Muscle of leg (tissue), 16 donors: ENCODE data around the gene RTP1. TPM values are rescaled to one million over a fixed set of nuclear protein-coding genes. Genes with fewer than 3 reads are reported as not detected.
A peak's percentile ranks its signal among the peaks of the same experiment; 100 is the strongest.
"Not testable (repeated sequence)": the region's sequence is repeated elsewhere in the genome, so short reads cannot be mapped to it uniquely, and the experiment has no call there.

Experiments
- DNase-seq: peaks from one replicate; pipeline ENCODE4 v3.0.0; 2013
- H3K27ac ChIP-seq: one replicate; pipeline ENCODE4 v1.5.1; 2013; ENCODE audit warnings: mild to moderate bottlenecking, low read length, control low read depth
- H3K27me3 ChIP-seq: one replicate; pipeline ENCODE4 v1.6.1; 2013; ENCODE audit warnings: low read length; ENCODE audit not compliant: control insufficient read depth, insufficient read depth
- H3K36me3 ChIP-seq: one replicate; pipeline ENCODE4 v1.6.1; 2013; ENCODE audit warnings: low read length; ENCODE audit not compliant: control insufficient read depth, insufficient read depth
- H3K4me1 ChIP-seq: one replicate; pipeline ENCODE4 v1.6.1; 2013; ENCODE audit warnings: low read length; ENCODE audit not compliant: control insufficient read depth, insufficient read depth
- H3K4me3 ChIP-seq: one replicate; pipeline ENCODE4 v1.5.1; 2013; ENCODE audit warnings: low read length, control low read depth
- H3K9me3 ChIP-seq: replicated peaks from 2 replicates; pipeline ENCODE4 v1.6.1; 2013; ENCODE audit warnings: low read depth, low read length; ENCODE audit not compliant: control insufficient read depth
- WGBS: methylation state at CpG from one replicate; pipeline ENCODE4 v1.1.5; 2013; ENCODE audit warnings: missing lambda C conversion rate; ENCODE audit not compliant: insufficient coverage; 5-methylcytosine and 5-hydroxymethylcytosine counted together
- long read RNA-seq, 11 donors: transcript quantifications; one replicate each; lab custom pipeline, GENCODE V29; 2026
- polyA plus RNA-seq, 8 donors: library from polyadenylated mRNA; unstranded; fragments of 120-200 nt; gene quantifications; one replicate each; pipeline versions ENCODE4 v1.2.1 to v1.2.3, GENCODE V29; 2013; ENCODE audit warnings: inconsistent platforms in 1 of 8, low replicate concordance in 1 of 8; ENCODE audit not compliant: insufficient read length in 8 of 8, insufficient read depth in 1 of 8
- total RNA-seq: library from RNA; stranded (reverse); fragments of 120-200 nt; gene quantifications from one replicate; pipeline ENCODE4 v1.2.4, GENCODE V29; 2013

Gene RTP1, protein sequence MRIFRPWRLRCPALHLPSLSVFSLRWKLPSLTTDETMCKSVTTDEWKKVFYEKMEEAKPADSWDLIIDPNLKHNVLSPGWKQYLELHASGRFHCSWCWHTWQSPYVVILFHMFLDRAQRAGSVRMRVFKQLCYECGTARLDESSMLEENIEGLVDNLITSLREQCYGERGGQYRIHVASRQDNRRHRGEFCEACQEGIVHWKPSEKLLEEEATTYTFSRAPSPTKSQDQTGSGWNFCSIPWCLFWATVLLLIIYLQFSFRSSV
- total RNA-seq (0.04 TPM), polyA plus RNA-seq (under 1 TPM in 3 of 8 donors, not detected in 5; 0.14 to 0.45 (median 0.21) TPM)
- long read RNA-seq, donor 1 = 0 reads
- long read RNA-seq, donor 2 = 0 reads
- long read RNA-seq, donor 3 = 0 reads
- long read RNA-seq, donor 4 = 0 reads
- long read RNA-seq, donor 5 = 0 reads
- long read RNA-seq, donor 6 = 0 reads
- long read RNA-seq, donor 7 = 0 reads
- long read RNA-seq, donor 8 = 0 reads
- long read RNA-seq, donor 9 = 0 reads
- long read RNA-seq, donor 10 = 0 reads
- long read RNA-seq, donor 11 = 0 reads

DNA sequence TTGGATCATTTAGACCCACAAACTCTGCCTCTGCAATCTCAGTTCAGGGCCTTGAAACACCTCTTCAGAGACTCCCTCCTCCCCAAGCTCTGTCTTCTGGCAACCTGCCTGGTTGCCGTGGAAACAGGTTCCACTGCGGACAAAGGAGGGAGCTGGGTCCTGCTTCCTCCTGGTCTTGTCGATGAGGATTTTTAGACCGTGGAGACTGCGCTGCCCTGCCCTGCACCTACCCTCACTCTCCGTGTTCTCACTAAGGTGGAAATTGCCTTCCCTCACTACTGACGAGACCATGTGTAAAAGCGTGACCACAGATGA, at the start of gene RTP1:
Gene RTP1 (plus strand): TSS at position 152 of the 315 bp plus-strand sequence. CDS start 30 bp downstream, at position 182.
- Histone ChIP-seq H3K4me1 (no peaks in the 10 kb centered on the region), H3K9me3 (no peaks in the 10 kb centered on the region), H3K27me3 (peaks cover 6% of the 10 kb centered on the region), H3K36me3 (no peaks in the 10 kb centered on the region), H3K27ac (no peak within 1 kb of the TSS), H3K4me3 (no peak within 1 kb of the TSS)
- DNase-seq = no peak
- 31% methylated on average over 2 of the region's 8 CpGs for WGBS

- Histone ChIP-seq H3K4me1 (no peaks in the 10 kb centered on the region), H3K27ac (no peak overlapping the region), H3K9me3 (peaks cover under 1% of the 10 kb centered on the region), H3K36me3 (no peaks in the 10 kb centered on the region), H3K4me3 (no peak overlapping the region), H3K27me3 (peaks cover 3% of the 10 kb centered on the region)
- no peak for DNase-seq
- WGBS = 90% methylated on average over 7 of the region's 7 CpGs
Observed at GRCh38 chr3:187150186-187150585, 47.1 kb upstream of the RTP1 start.

DNA sequence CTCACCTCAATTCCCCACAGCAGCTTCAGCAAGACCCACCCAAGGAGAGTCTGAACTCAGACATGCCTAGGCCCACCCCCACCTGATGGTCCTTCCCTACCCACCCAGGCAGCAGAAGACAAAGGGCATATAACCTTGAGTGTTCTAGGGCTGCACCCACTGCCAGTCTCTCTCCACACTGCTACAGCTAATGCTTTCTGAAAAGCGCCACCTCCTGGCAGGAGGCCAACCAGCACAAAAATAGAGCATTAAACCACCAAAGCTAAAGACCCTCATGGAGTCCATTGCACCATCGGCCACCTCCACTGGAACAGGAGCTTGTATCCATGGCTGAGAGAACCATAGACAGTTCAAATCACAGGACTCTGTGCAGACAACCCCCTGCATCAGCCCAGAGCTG, 46.7 kb upstream of the RTP1 start:
- no peak overlapping the region for H3K27ac ChIP-seq
- H3K27me3 ChIP-seq = peaks cover 2% of the 10 kb centered on the region
- H3K9me3 ChIP-seq = no peaks in the 10 kb centered on the region
- no peak overlapping the region for H3K4me3 ChIP-seq
- H3K36me3 ChIP-seq = no peaks in the 10 kb centered on the region
- H3K4me1 ChIP-seq = no peaks in the 10 kb centered on the region
- 85% methylated on average over 2 of the region's 2 CpGs for WGBS
- no peak for DNase-seq

DNA sequence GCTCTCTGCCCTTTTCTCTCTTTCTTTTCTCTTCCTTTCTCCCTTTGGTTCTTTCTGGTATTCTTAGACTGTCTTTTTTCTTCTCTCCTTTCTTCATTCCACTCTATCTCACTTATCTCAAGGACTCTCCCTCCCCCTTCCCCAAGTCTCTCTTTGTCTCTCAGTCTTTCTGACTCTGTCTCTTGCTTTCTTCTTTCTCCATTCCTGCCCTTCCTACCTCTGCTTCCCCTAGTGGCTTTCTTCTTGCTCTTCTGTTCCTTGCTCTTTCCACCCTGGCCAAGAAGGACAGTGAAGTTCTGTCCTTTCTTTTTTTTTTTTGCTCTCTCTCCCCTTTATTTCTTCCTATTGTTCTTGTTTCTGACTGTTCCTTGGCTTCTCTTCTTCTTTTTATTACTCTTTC, 35.7 kb upstream of the RTP1 start:
- H3K36me3 ChIP-seq = no peaks in the 10 kb centered on the region
- no peak for DNase-seq
- H3K9me3 ChIP-seq = peaks cover 8% of the 10 kb centered on the region
- H3K27me3 ChIP-seq = no peaks in the 10 kb centered on the region
- H3K27ac ChIP-seq = no peak overlapping the region
- no peaks in the 10 kb centered on the region for H3K4me1 ChIP-seq
- H3K4me3 ChIP-seq = no peak overlapping the region

DNA sequence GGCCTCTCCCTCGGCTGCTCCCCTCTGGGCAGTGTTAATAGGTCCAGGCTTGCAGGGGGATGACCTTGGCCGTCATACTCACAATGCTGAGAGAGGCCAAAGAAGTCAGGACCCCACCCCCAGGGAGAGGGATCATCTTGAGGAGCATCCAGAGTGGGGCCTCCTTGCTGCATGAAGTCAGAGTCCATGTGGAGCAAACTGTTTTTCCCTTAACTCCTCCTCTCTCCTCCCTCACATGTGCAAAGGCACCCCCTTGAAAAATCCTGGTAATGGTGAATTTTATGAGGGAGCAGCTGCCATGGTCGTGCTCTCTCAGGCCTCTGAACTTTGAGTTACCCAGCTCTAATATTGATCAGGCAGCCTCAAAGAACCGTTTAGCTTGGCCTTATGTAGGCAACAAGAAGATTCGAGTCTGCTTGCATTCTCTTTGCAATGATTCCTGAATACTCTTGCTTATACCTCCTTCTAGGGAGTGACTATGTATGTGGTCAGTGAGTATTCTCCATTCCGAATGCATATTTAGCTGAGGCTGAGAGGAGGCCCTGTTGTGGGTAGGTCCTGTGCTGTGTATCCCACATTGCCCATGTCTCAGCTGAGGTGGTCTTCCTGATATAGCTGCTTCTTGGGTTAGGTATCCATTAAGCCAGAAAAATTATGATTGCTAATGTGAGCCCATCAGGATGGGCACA, 34.9 kb upstream of the RTP1 start:
- 64% methylated on average over 4 of the region's 6 CpGs for WGBS
- H3K36me3 ChIP-seq = no peaks in the 10 kb centered on the region

GRCh38 chr3:187165144-187165543, 32.1 kb upstream of the RTP1 start:
- H3K36me3 ChIP-seq = no peaks in the 10 kb centered on the region
- no peaks in the 10 kb centered on the region for H3K4me1 ChIP-seq
- H3K27me3 ChIP-seq = no peaks in the 10 kb centered on the region
- no peak overlapping the region for H3K27ac ChIP-seq
- WGBS = no CpG with 5 or more reads among the region's 3 CpGs
- peak; percentile 74 for DNase-seq
- H3K9me3 ChIP-seq = no peaks in the 10 kb centered on the region
- no peak overlapping the region for H3K4me3 ChIP-seq

More for the DNA sequence above, 34.9 kb upstream of the RTP1 start:
- DNase-seq = no peak
- H3K4me3 ChIP-seq = no peak overlapping the region
- peaks cover 8% of the 10 kb centered on the region for H3K9me3 ChIP-seq
- no peaks in the 10 kb centered on the region for H3K27me3 ChIP-seq
- no peaks in the 10 kb centered on the region for H3K4me1 ChIP-seq
- H3K27ac ChIP-seq = no peak overlapping the region

DNA sequence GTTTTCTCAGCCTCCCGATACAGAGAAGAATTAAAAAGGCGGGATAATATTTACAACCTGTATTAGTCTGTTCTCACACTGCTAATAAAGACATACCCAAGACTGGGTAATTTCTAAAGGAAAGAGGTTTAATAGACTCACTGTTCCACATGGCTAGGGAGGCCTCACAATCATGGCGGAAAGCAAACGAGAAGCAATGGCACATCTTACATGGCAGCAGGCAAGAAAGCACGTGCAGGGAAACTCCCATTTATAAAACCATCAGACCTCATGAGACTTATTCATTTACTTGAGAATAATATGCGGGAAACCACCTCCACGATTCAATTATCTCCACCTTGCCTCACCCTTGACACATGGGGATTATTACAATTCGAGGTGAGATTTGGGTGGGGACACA, 30.5 kb upstream of the RTP1 start:
- WGBS = no CpG with 5 or more reads among the region's 8 CpGs
- H3K27me3 ChIP-seq = no peaks in the 10 kb centered on the region
- no peak overlapping the region for H3K4me3 ChIP-seq
- H3K27ac ChIP-seq = no peak overlapping the region
- H3K9me3 ChIP-seq = no peaks in the 10 kb centered on the region
- H3K4me1 ChIP-seq = no peaks in the 10 kb centered on the region
- H3K36me3 ChIP-seq = no peaks in the 10 kb centered on the region
- DNase-seq = no peak

GRCh38 chr3:187167777-187168176, 29.5 kb upstream of the RTP1 start:
- DNase-seq = no peak
- Histone ChIP-seq H3K27ac (no peak overlapping the region), H3K36me3 (no peaks in the 10 kb centered on the region), H3K27me3 (no peaks in the 10 kb centered on the region), H3K9me3 (no peaks in the 10 kb centered on the region), H3K4me3 (no peak overlapping the region), H3K4me1 (no peaks in the 10 kb centered on the region)
- no CpG with 5 or more reads among the region's 5 CpGs for WGBS

DNA sequence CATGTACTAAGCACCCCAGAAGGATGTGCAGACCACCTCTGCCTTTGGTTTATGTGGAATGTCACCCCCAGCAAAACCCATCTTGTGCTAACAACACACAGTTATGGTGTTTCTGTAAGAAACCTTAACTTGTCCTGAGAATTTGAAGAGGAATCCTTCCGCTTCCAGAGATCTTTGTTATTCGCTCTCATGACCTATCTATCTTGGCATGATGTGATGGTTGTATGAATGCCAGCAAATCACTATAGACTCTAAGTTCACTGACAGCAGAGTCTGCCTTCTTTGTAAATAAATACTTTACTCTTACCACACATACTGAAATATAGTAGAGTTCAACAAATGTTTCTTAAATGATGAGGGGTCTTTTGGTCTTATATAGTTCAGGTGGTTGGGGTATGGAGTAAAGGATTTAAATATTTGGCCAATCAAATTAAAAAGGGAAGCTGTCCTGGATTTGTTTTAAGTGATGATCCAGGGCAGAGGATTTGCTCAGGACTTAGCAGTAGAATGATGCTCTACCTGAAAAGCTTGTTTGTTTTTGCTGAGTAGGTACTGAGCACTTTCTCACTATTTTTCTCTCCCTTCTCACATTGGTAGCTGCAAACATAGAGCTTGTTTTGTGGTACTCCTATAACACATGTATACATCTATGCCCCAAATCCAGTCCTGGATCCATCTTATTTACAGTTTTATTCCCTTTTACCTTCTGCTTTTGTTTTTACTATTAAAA, 27.9 kb upstream of the RTP1 start:
- no CpG with 5 or more reads among the region's 2 CpGs for WGBS
- Histone ChIP-seq H3K4me1 (no peaks in the 10 kb centered on the region), H3K36me3 (no peaks in the 10 kb centered on the region), H3K27ac (no peak overlapping the region), H3K9me3 (no peaks in the 10 kb centered on the region), H3K27me3 (no peaks in the 10 kb centered on the region), H3K4me3 (no peak overlapping the region)
- DNase-seq = no peak

- no CpG with 5 or more reads among the region's 5 CpGs for WGBS
Observed at GRCh38 chr3:187170911-187171310, 26.4 kb upstream of the RTP1 start.

More at GRCh38 chr3:187170911-187171310, 26.4 kb upstream of the RTP1 start:
- not testable (repeated sequence) for H3K9me3 ChIP-seq, H3K36me3 ChIP-seq, H3K27me3 ChIP-seq, H3K27ac ChIP-seq, H3K4me3 ChIP-seq, DNase-seq, H3K4me1 ChIP-seq
